Measurements from ENCODE around the gene STRA6.

DNA sequence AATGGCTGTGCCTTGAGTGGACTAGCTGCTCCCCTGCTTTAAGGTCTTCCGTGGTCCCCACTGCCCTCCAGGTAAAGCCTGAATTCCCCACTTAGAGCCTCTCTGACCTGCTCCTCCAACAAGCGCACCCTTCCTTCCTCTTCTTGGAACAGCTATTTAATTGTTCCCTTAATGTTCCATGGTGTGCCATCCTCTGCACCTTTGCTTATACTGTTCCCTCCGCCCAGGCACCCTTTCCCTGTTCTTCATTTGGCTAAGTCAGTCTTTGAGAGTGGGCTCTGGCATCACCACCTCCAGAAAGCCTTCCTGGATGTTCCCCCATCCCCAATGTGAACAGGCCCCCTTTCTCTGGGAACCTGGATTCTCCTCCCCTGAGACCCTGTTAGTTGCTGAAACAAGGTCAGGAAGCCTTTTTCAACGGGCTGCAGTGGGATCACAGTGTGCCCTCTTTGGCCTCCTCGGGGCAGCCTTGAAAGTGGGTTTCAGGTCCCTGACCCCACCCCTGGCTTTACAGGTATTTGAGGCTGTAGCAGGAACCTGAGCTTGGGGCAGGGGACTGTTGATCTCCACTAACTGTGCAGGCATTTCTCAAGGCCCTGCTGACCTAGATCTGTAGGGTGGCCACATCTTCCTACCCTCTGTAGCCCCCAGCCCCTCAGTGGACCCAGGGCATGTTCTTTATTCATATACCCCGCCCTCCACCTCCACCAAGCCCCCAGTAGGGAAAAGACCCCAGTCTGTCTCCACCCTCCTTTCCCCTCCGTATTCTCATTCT is 24.1 kb downstream of the STRA6 start:
- TF ChIP-seq, protein P1, sequence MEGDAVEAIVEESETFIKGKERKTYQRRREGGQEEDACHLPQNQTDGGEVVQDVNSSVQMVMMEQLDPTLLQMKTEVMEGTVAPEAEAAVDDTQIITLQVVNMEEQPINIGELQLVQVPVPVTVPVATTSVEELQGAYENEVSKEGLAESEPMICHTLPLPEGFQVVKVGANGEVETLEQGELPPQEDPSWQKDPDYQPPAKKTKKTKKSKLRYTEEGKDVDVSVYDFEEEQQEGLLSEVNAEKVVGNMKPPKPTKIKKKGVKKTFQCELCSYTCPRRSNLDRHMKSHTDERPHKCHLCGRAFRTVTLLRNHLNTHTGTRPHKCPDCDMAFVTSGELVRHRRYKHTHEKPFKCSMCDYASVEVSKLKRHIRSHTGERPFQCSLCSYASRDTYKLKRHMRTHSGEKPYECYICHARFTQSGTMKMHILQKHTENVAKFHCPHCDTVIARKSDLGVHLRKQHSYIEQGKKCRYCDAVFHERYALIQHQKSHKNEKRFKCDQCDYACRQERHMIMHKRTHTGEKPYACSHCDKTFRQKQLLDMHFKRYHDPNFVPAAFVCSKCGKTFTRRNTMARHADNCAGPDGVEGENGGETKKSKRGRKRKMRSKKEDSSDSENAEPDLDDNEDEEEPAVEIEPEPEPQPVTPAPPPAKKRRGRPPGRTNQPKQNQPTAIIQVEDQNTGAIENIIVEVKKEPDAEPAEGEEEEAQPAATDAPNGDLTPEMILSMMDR (IDR thresholded peaks at IDR 0.05): no peak
- TF ChIP-seq POLR2A (IDR thresholded peaks at IDR 0.05; ENCODE audit: low read length): no peak
- TF ChIP-seq FOSL2 (IDR thresholded peaks at IDR 0.05): no peak
- TF ChIP-seq FOSL2 (CRISPR knock-in tag; IDR thresholded peaks at IDR 0.05): no peak
- no peak for TF ChIP-seq JUN (IDR thresholded peaks at IDR 0.05)
- TF ChIP-seq, protein P2, sequence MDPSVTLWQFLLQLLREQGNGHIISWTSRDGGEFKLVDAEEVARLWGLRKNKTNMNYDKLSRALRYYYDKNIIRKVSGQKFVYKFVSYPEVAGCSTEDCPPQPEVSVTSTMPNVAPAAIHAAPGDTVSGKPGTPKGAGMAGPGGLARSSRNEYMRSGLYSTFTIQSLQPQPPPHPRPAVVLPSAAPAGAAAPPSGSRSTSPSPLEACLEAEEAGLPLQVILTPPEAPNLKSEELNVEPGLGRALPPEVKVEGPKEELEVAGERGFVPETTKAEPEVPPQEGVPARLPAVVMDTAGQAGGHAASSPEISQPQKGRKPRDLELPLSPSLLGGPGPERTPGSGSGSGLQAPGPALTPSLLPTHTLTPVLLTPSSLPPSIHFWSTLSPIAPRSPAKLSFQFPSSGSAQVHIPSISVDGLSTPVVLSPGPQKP (IDR thresholded peaks at IDR 0.05; ENCODE audit: low read depth, low read length): no peak
- TF ChIP-seq KDM1A (IDR thresholded peaks at IDR 0.05; ENCODE audit: low read depth): no peak
- TF ChIP-seq, protein P3, sequence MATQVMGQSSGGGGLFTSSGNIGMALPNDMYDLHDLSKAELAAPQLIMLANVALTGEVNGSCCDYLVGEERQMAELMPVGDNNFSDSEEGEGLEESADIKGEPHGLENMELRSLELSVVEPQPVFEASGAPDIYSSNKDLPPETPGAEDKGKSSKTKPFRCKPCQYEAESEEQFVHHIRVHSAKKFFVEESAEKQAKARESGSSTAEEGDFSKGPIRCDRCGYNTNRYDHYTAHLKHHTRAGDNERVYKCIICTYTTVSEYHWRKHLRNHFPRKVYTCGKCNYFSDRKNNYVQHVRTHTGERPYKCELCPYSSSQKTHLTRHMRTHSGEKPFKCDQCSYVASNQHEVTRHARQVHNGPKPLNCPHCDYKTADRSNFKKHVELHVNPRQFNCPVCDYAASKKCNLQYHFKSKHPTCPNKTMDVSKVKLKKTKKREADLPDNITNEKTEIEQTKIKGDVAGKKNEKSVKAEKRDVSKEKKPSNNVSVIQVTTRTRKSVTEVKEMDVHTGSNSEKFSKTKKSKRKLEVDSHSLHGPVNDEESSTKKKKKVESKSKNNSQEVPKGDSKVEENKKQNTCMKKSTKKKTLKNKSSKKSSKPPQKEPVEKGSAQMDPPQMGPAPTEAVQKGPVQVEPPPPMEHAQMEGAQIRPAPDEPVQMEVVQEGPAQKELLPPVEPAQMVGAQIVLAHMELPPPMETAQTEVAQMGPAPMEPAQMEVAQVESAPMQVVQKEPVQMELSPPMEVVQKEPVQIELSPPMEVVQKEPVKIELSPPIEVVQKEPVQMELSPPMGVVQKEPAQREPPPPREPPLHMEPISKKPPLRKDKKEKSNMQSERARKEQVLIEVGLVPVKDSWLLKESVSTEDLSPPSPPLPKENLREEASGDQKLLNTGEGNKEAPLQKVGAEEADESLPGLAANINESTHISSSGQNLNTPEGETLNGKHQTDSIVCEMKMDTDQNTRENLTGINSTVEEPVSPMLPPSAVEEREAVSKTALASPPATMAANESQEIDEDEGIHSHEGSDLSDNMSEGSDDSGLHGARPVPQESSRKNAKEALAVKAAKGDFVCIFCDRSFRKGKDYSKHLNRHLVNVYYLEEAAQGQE (IDR thresholded peaks at IDR 0.05): no peak
- TF ChIP-seq JUNB (IDR thresholded peaks at IDR 0.05): no peak
- TF ChIP-seq RNF2 (IDR thresholded peaks at IDR 0.05; ENCODE audit: borderline replicate concordance, low read depth): no peak
